Chondrocyte (in vitro differentiated cells): ENCODE results near the gene TSNAX. TPM values are rescaled to one million over a fixed set of nuclear protein-coding genes. Genes with fewer than 3 reads are reported as not detected.

ENCODE experiments used
- DNase-seq: peaks from one replicate; pipeline ENCODE4 v3.0.0; 2021; ENCODE audit warnings: mixed read lengths, low spot score
- H3K27ac Mint-ChIP-seq: one replicate; pipeline ENCODE4 v1.8.0; 2021; ENCODE audit warnings: mild to moderate bottlenecking, moderate library complexity, mixed read lengths; ENCODE audit not compliant: unreplicated experiment
- H3K27me3 Mint-ChIP-seq: 2 replicates; pipeline ENCODE4 v1.8.0; 2021; ENCODE audit warnings: low read depth, mixed read lengths
- H3K36me3 Mint-ChIP-seq: 2 replicates; pipeline ENCODE4 v1.8.0; 2021; ENCODE audit warnings: low read depth, mixed read lengths
- H3K4me1 Mint-ChIP-seq: 2 replicates; pipeline ENCODE4 v1.8.0; 2021; ENCODE audit warnings: low read depth, mild to moderate bottlenecking, mixed read lengths
- H3K4me3 Mint-ChIP-seq: one replicate; pipeline ENCODE4 v1.8.0; 2021; ENCODE audit warnings: mild to moderate bottlenecking, moderate library complexity, mixed read lengths; ENCODE audit not compliant: unreplicated experiment
- H3K9me3 Mint-ChIP-seq: 2 replicates; pipeline ENCODE4 v1.8.0; 2021; ENCODE audit warnings: low read depth, mixed read lengths
- CTCF ChIP-seq: fragments of 200-600 bp; sonication (generic); IDR thresholded peaks from 2 replicates; pipeline ENCODE4 v1.5.0; 2021; ENCODE audit warnings: antibody characterized with exemption, mild to moderate bottlenecking, moderate library complexity
- total RNA-seq: library from RNA; stranded (reverse); gene quantifications from 3 replicates; pipeline ENCODE4 v1.2.1, GENCODE V29; 2021

Gene TSNAX
- total RNA-seq, 1 donor from 2014 or later, result 36.8 TPM

- DNase-seq, result no peak
- H3K4me3 Mint-ChIP-seq, result no peak overlapping the region
These were observed 9.3 kb upstream of the TSNAX start for GRCh38 chr1:231519166-231519565.

GRCh38 chr1:231522038-231522437 is 6.4 kb upstream of the TSNAX start:
- Mint-ChIP-seq H3K4me3 (no peak overlapping the region), H3K36me3 (no peaks in the 10 kb centered on the region), H3K4me1 (no peaks in the 10 kb centered on the region), H3K27me3 (peaks cover 3% of the 10 kb centered on the region), H3K27ac (no peak overlapping the region), H3K9me3 (no peaks in the 10 kb centered on the region)
- no peak for TF ChIP-seq CTCF
- DNase-seq, result no peak

More at GRCh38 chr1:231519166-231519565, 9.3 kb upstream of the TSNAX start:
- peaks cover 3% of the 10 kb centered on the region for H3K27me3 Mint-ChIP-seq
- no peaks in the 10 kb centered on the region for H3K4me1 Mint-ChIP-seq
- no peak for TF ChIP-seq CTCF
- H3K36me3 Mint-ChIP-seq, result no peaks in the 10 kb centered on the region
- H3K9me3 Mint-ChIP-seq, result no peaks in the 10 kb centered on the region
- no peak overlapping the region for H3K27ac Mint-ChIP-seq

GRCh38 chr1:231522931-231523642 is 5.4 kb upstream of the TSNAX start:
- Mint-ChIP-seq H3K4me3 (no peak overlapping the region), H3K9me3 (no peaks in the 10 kb centered on the region), H3K4me1 (peaks cover 7% of the 10 kb centered on the region), H3K36me3 (no peaks in the 10 kb centered on the region), H3K27ac (no peak overlapping the region), H3K27me3 (peaks cover under 1% of the 10 kb centered on the region)
- no peak for TF ChIP-seq CTCF
- no peak for DNase-seq

- TF ChIP-seq CTCF, result no peak
- no peaks in the 10 kb centered on the region for H3K36me3 Mint-ChIP-seq
- H3K27me3 Mint-ChIP-seq, result no peaks in the 10 kb centered on the region
- H3K9me3 Mint-ChIP-seq, result no peaks in the 10 kb centered on the region
- no peak overlapping the region for H3K4me3 Mint-ChIP-seq
- no peak for DNase-seq
- peaks cover 9% of the 10 kb centered on the region for H3K4me1 Mint-ChIP-seq
- H3K27ac Mint-ChIP-seq, result no peak overlapping the region
These were observed 4.7 kb upstream of the TSNAX start for GRCh38 chr1:231523816-231524215.

- H3K4me3 Mint-ChIP-seq, result no peak overlapping the region
- H3K27ac Mint-ChIP-seq, result no peak overlapping the region
- H3K36me3 Mint-ChIP-seq, result peaks cover 3% of the 10 kb centered on the region
- H3K27me3 Mint-ChIP-seq, result no peaks in the 10 kb centered on the region
- no peak for TF ChIP-seq CTCF
- H3K9me3 Mint-ChIP-seq, result no peaks in the 10 kb centered on the region
- no peak for DNase-seq
- peaks cover 29% of the 10 kb centered on the region for H3K4me1 Mint-ChIP-seq
These were observed 1.9 kb upstream of the TSNAX start for GRCh38 chr1:231526536-231526935.
